ENCODE measurements around the gene TCTA.

GRCh38 chr3:49403891-49404290 is 8.3 kb upstream of the TCTA start:
- TF ChIP-seq MAX (IDR thresholded peaks at IDR 0.05; ENCODE audit: low read depth, low read length) (no peak), CTCF (IDR thresholded peaks at IDR 0.05; ENCODE audit: low read depth, low read length) (no peak), POLR2A (IDR thresholded peaks at IDR 0.05; ENCODE audit: extremely low read depth, insufficient read length) (no peak), MYC (IDR thresholded peaks at IDR 0.05; ENCODE audit: low read depth, low read length) (no peak)

All from NB4 (cell line).